ENCODE results near the gene C14orf119.

The C14orf119 gene

GRCh38 chr14:23112359-23113178, 17.3 kb downstream of the C14orf119 start:
- DNase-seq: no peak

GRCh38 chr14:23113431-23114119, 18.3 kb downstream of the C14orf119 start:
- DNase-seq: no peak

GRCh38 chr14:23114120-23114458, 18.8 kb downstream of the C14orf119 start:
- DNase-seq: no peak

GRCh38 chr14:23114669-23115038, 19.3 kb downstream of the C14orf119 start:
- no peak for DNase-seq

GRCh38 chr14:23115039-23115731, 19.9 kb downstream of the C14orf119 start:
- DNase-seq: no peak

- no peak for DNase-seq
These were observed 20.6 kb downstream of the C14orf119 start for GRCh38 chr14:23115918-23116317.

GRCh38 chr14:23117371-23118020, 22.2 kb downstream of the C14orf119 start:
- DNase-seq: no peak

- peak in 1 of 2 experiments; percentile 24 for DNase-seq
These were observed 23.4 kb downstream of the C14orf119 start, which contains the start of gene CEBPE for GRCh38 chr14:23118506-23119362. Gene CEBPE, minus strand, starts transcription at chr14:23119255. Its CDS starts 164 bp downstream, at chr14:23119091.

- peak; percentile 46 to 59 for DNase-seq
These were observed 24.3 kb downstream of the C14orf119 start for GRCh38 chr14:23119363-23120327.

- DNase-seq: peak; percentile 89 to 90
These were observed 25.4 kb downstream of the C14orf119 start for GRCh38 chr14:23120541-23121251.

- DNase-seq: peak; percentile 24 to 27
These were observed 26.1 kb downstream of the C14orf119 start for GRCh38 chr14:23121361-23121771.

- DNase-seq: no peak
These were observed 26.8 kb downstream of the C14orf119 start for GRCh38 chr14:23122086-23122485.

- DNase-seq: no peak
These were observed 28.1 kb downstream of the C14orf119 start for GRCh38 chr14:23123419-23123818.

GRCh38 chr14:23124337-23124954, 29.1 kb downstream of the C14orf119 start:
- DNase-seq: no peak

GRCh38 chr14:23125011-23125410, 29.7 kb downstream of the C14orf119 start:
- no peak for DNase-seq

GRCh38 chr14:23125933-23126524, 30.7 kb downstream of the C14orf119 start:
- DNase-seq: no peak

GRCh38 chr14:23126548-23127278, 31.4 kb downstream of the C14orf119 start:
- DNase-seq: no peak

GRCh38 chr14:23127861-23128260, 32.6 kb downstream of the C14orf119 start:
- no peak for DNase-seq
